Endometrial microvascular endothelial cells (primary cell): ENCODE results near the gene UBTF. TPM values are rescaled to one million over a fixed set of nuclear protein-coding genes. Genes with fewer than 3 reads are reported as not detected.

Experiments used
- in situ Hi-C: cut with HindIII; loops from 2 replicates; pipeline ENCODE4 v1.10.0; 2017; ENCODE audit warnings: low sequenced_read_pairs, low pct_unique_long_range_greater_than_20kb; ENCODE audit errors: inconsistent ontology term
- total RNA-seq: library from RNA; depleted of rRNA; stranded (reverse); fragments of >200 nt; gene quantifications from one replicate; pipeline ENCODE4 v1.2.3, GENCODE V29; 2015; ENCODE audit errors: inconsistent ontology term

UBTF gene
- total RNA-seq, 1 donor from 2014 or later = 46.0 TPM

- in situ Hi-C loops = no loop called here
Measured at GRCh38 chr17:44218344-44219107, 949 bp downstream of the UBTF start.

GRCh38 chr17:44217738-44218343 is 1.6 kb downstream of the UBTF start:
- in situ Hi-C loops = no loop called here

GRCh38 chr17:44216694-44217093 is 2.8 kb downstream of the UBTF start:
- in situ Hi-C loops = no loop called here

- in situ Hi-C loops = no loop called here
Measured at GRCh38 chr17:44216173-44216572, 3.3 kb downstream of the UBTF start.

- in situ Hi-C loops = no loop called here
Measured at GRCh38 chr17:44214896-44215295, 4.6 kb downstream of the UBTF start.

- in situ Hi-C loops = no loop called here
Measured at GRCh38 chr17:44214230-44214494, 5.3 kb downstream of the UBTF start.

GRCh38 chr17:44213403-44214229 is 5.9 kb downstream of the UBTF start:
- in situ Hi-C loops = no loop called here

GRCh38 chr17:44212507-44213402 is 6.7 kb downstream of the UBTF start:
- in situ Hi-C loops = no loop called here

GRCh38 chr17:44211281-44212265 is 7.9 kb downstream of the UBTF start:
- in situ Hi-C loops = no loop called here

- in situ Hi-C loops = no loop called here
Measured at GRCh38 chr17:44210342-44211192, 8.9 kb downstream of the UBTF start.

GRCh38 chr17:44209786-44210341 is 9.6 kb downstream of the UBTF start:
- in situ Hi-C loops = loop anchor here (10.0 kb wide), 1 partner anchor 115 kb away; the partner anchor contains the start of gene SLC25A39

- in situ Hi-C loops = loop anchor here (10.0 kb wide), 1 partner anchor 117 kb away; the partner anchor contains the start of gene SLC25A39
Measured at GRCh38 chr17:44207743-44208142, 11.7 kb downstream of the UBTF start.

GRCh38 chr17:44207319-44207718 is 12.2 kb downstream of the UBTF start:
- in situ Hi-C loops = loop anchor here (10.0 kb wide), 1 partner anchor 117 kb away; the partner anchor contains the start of gene SLC25A39

- in situ Hi-C loops = loop anchor here (10.0 kb wide), 1 partner anchor 118 kb away; the partner anchor contains the start of gene SLC25A39
Measured at GRCh38 chr17:44206825-44207155, 12.7 kb downstream of the UBTF start.

- in situ Hi-C loops = loop anchor here (10.0 kb wide), 1 partner anchor 119 kb away; the partner anchor contains the start of gene SLC25A39
Measured at GRCh38 chr17:44205962-44206824, 13.3 kb downstream of the UBTF start.
